ENCODE measurements around the gene SEPTIN2.

GRCh38 chr2:241289053-241289452 is 26.7 kb upstream of the SEPTIN2 start:
- TF ChIP-seq CTCF (optimal IDR thresholded peaks at IDR 0.05 in 1 of 3, IDR thresholded peaks at IDR 0.05 in 1 of 3, conservative IDR thresholded peaks at IDR 0.05 in 1 of 3; ENCODE audit: extremely low read depth in 1 of 3, insufficient read depth in 2 of 3, low read length in 3 of 3) (no peak), EZH2 (IDR thresholded peaks at IDR 0.05; ENCODE audit: low read length) (no peak)
